WERI-Rb-1 (cell line): ENCODE results near the gene SCN9A.

ENCODE experiments used
- DNase-seq: peaks from one replicate; pipeline ENCODE4 v3.0.0-alpha.2; 2020
- H3K27ac ChIP-seq: fragments of 250-450 bp; sonication (Bioruptor Pico); 2 replicates; pipeline ENCODE4 v1.5.1; 2020; ENCODE audit warnings: mild to moderate bottlenecking, moderate library complexity
- H3K27me3 ChIP-seq: fragments of 250-450 bp; sonication (Bioruptor Pico); 2 replicates; pipeline ENCODE4 v1.5.1; 2021; ENCODE audit warnings: mild to moderate bottlenecking, low read depth, moderate library complexity; ENCODE audit not compliant: insufficient read depth, severe bottlenecking
- H3K36me3 ChIP-seq: fragments of 250-450 bp; sonication (Bioruptor Pico); 2 replicates; pipeline ENCODE4 v1.5.1; 2020; ENCODE audit warnings: mild to moderate bottlenecking, moderate library complexity
- H3K4me3 ChIP-seq: 2 replicates; pipeline ENCODE4 v1.5.1; 2011; ENCODE audit warnings: low read depth, mild to moderate bottlenecking, control low read depth, low read length
- H3K9me3 ChIP-seq: fragments of 250-450 bp; sonication (Bioruptor Pico); 2 replicates; pipeline ENCODE4 v1.5.1; 2021; ENCODE audit warnings: mild to moderate bottlenecking, moderate library complexity; ENCODE audit not compliant: severe bottlenecking
- TF ChIP-seq, protein P1 (sequence below): IDR thresholded peaks from 2 replicates; pipeline ENCODE4 v1.5.1; 2011; ENCODE audit warnings: low read depth, mild to moderate bottlenecking, control low read depth, inconsistent platforms, low read length

Gene SCN9A

DNA sequence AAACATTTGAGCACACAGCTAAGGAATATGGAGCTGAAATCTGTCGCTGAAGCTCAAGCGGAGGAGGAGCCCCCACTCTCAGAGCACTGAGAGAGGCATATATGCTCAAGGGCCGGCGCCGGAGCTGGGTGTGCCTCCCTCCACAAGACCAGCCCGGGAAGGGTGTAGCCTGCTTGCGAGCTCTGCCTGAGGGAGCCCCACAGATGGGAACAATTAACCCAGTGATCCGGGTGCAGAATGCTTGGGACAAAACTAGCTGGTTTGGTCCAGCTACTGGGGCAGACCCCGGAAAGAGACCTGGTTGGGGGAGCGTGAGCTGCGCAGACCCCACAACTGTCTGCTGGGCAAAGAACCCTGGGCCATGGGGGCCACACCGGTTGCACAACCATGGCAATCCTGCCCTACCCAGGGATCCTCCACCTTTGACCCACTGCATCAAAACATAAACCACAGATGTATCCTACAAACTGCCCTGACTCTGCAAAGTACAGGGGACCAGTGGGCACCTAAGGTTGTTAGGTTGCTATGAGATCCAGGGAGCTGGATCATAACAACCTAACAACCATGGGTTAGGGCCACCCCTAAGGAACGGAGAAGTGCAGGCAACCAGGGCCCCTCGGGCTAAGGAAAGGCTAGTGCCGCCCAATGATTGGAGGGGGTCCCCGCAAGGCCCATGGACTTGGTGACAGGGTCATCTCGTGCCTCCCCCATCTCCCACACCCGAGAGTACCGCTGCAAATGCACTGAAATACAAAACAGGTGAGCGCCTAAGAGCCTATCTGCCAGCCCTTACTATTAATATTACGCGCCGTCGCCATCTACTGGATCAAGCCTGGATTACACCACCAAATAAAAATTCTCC, 194.6 kb downstream of the SCN9A start:
- no peak overlapping the region for H3K27ac ChIP-seq
- no peak overlapping the region for H3K4me3 ChIP-seq
- no peaks in the 10 kb centered on the region for H3K27me3 ChIP-seq
- no peaks in the 10 kb centered on the region for H3K9me3 ChIP-seq
- H3K36me3 ChIP-seq, result no peaks in the 10 kb centered on the region
- TF ChIP-seq, protein P1, sequence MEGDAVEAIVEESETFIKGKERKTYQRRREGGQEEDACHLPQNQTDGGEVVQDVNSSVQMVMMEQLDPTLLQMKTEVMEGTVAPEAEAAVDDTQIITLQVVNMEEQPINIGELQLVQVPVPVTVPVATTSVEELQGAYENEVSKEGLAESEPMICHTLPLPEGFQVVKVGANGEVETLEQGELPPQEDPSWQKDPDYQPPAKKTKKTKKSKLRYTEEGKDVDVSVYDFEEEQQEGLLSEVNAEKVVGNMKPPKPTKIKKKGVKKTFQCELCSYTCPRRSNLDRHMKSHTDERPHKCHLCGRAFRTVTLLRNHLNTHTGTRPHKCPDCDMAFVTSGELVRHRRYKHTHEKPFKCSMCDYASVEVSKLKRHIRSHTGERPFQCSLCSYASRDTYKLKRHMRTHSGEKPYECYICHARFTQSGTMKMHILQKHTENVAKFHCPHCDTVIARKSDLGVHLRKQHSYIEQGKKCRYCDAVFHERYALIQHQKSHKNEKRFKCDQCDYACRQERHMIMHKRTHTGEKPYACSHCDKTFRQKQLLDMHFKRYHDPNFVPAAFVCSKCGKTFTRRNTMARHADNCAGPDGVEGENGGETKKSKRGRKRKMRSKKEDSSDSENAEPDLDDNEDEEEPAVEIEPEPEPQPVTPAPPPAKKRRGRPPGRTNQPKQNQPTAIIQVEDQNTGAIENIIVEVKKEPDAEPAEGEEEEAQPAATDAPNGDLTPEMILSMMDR, result peak; percentile 53
- DNase-seq, result peak; percentile 62

DNA sequence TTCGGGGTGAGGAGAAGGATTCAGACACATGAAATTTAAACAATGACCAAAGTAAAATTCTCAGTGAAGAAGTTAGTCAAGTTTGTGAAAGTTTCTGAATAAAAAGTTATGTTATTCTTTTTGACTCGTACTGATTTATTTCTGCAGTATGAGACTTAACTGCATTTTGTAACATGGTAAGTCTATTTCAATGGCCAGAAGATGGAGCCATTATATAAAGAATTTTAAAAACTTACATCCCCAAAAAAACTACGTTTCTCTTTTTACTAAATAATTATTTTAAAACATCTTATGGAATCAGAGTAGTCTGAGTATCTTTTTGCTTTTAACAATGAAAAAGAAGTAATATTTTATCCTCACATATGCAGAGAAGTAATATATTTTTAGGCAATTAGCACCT, 196.5 kb downstream of the SCN9A start:
- H3K36me3 ChIP-seq, result no peaks in the 10 kb centered on the region
- H3K4me3 ChIP-seq, result no peak overlapping the region
- H3K27ac ChIP-seq, result no peak overlapping the region
- H3K27me3 ChIP-seq, result no peaks in the 10 kb centered on the region
- DNase-seq, result no peak
- TF ChIP-seq, protein P1, result no peak
- no peaks in the 10 kb centered on the region for H3K9me3 ChIP-seq

DNA sequence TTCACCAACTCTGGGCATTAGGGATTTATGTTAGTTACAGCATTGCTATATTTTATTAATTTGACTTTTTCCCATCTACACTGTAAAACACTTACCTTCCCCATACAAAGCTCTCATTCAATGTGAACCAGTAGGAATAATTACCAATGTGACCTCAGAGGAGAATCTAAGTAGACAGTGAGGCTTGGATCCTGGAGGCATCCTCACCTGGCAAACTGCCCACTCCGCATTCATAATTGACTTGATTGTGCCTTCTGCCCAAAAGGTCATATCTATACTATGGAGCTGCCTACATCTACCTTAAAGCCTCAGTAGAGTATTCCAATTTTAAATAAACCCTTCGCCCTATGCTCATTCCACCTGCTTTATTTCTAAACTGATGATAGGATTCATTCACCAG, 202.5 kb downstream of the SCN9A start:
- H3K27ac ChIP-seq, result no peak overlapping the region
- no peak for DNase-seq
- TF ChIP-seq, protein P1, result no peak
- H3K27me3 ChIP-seq, result no peaks in the 10 kb centered on the region
- no peaks in the 10 kb centered on the region for H3K36me3 ChIP-seq
- no peak overlapping the region for H3K4me3 ChIP-seq
- no peaks in the 10 kb centered on the region for H3K9me3 ChIP-seq

DNA sequence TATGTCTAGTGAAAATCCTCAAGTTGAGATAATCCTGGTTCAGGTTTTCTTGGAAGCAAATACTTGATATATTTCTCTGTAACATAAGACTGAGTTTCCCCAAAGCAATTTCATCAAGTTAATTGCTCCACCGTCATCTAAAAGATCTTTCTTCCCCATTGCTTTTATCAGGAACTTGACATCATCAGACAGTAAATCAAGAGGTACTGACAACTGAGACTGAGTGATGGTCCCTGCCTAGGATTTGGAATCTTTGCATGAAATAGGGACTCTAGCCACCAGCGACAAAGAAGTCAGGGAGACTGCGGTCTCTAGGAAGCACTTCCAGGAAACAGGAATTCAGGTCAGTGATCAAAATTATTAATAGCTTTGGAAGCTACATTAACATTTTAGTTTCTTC, 204.5 kb downstream of the SCN9A start:
- Histone ChIP-seq H3K4me3 (no peak overlapping the region), H3K27me3 (no peaks in the 10 kb centered on the region), H3K9me3 (no peaks in the 10 kb centered on the region), H3K27ac (no peak overlapping the region), H3K36me3 (no peaks in the 10 kb centered on the region)
- DNase-seq, result no peak
- TF ChIP-seq, protein P1, result no peak

DNA sequence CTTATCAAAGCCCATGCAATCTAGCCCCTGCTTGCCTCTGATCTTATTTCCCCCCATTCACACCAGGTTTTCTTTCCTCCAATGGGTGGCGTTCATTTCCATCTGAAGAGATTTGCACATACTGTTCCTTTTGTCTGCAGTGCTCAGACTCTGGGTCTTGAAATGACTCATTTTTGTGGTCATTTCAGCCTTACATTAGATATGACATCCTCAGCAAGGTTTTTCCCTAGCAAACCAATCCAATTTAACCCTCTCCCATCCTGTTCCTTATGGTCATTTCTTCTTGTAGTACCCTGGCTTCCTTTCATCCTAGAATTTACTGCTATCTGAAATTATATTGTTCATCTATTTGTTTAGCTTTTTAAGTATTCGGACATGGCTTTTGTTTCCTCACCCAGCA, 205.4 kb downstream of the SCN9A start:
- no peak for DNase-seq
- H3K27me3 ChIP-seq, result no peaks in the 10 kb centered on the region
- H3K9me3 ChIP-seq, result no peaks in the 10 kb centered on the region
- no peak overlapping the region for H3K27ac ChIP-seq
- no peaks in the 10 kb centered on the region for H3K36me3 ChIP-seq
- no peak overlapping the region for H3K4me3 ChIP-seq
- TF ChIP-seq, protein P1, result no peak

DNA sequence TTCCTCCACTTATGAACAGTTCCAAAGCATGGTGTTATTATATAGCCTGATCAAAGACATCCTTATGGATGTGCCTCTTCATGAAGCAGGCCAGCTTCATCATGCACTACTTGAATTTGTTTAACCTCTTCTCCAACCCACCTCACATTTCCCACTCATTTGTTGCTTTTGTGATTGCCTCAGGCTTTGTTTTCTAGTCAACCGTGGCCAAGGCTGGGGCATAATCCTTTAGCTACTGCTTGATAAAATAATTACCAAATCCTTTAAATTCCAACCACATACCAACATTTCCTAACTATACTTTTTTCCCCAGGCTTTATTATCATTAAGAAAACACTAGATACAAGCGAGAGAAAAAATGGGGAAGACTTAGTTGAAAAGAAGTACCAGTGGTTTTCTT, 208.3 kb downstream of the SCN9A start:
- TF ChIP-seq, protein P1, result no peak

More for the DNA sequence above, 208.3 kb downstream of the SCN9A start:
- Histone ChIP-seq H3K27me3 (no peaks in the 10 kb centered on the region), H3K9me3 (no peaks in the 10 kb centered on the region), H3K4me3 (no peak overlapping the region), H3K36me3 (no peaks in the 10 kb centered on the region), H3K27ac (no peak overlapping the region)
- no peak for DNase-seq
